HG02623 (cell line): Measurements from ENCODE around the gene GPBP1L1.

ENCODE experiments used
- ATAC-seq: cut with Tn5 transposase; IDR thresholded peaks from one replicate; pipeline ENCODE4 v1.9.1; 2021; ENCODE audit warnings: moderate library complexity; ENCODE audit not compliant: unreplicated experiment

GPBP1L1 gene

DNA sequence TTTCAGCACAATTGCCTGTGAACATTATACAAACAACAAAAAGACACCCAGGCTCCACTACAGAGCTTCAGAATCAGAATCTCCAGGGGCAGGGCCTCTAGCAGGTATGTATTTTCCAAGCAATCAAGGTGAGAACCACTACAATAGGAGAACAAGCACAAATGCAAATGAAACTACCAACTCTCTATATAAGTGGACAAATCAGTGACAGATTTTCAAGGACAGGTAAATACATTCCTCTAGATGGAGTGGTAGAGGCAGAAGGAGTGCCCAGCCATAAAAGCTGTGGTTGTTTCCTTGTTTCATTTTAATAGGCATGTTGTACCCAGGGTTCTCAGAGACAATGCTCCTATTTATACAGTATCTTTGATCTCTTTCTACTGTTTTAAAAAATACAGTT is 42.4 kb downstream of the GPBP1L1 start:
- no peak for ATAC-seq

GRCh38 chr1:45643321-45643720 is 43.0 kb downstream of the GPBP1L1 start:
- no peak for ATAC-seq

DNA sequence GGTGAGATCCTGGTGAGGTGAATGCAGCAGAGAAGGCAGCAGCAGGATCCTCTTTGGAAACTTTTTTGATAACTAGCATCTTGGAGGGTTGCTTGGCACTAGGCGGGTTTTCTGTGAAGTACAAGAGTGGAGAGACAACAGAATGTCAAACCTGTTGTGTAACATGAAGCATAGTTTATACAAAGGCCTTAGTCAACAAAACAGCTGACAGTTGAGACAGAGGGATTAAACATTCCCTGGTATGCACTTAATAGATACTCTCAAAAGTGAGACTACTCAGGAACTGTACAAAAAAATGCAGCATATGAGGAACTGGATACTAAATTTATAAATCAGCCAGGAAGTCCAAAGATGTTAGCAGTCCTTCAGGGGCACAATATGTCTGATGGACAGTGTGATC is 46.0 kb downstream of the GPBP1L1 start:
- no peak for ATAC-seq

GRCh38 chr1:45635211-45635610 is 51.1 kb downstream of the GPBP1L1 start:
- no peak for ATAC-seq

DNA sequence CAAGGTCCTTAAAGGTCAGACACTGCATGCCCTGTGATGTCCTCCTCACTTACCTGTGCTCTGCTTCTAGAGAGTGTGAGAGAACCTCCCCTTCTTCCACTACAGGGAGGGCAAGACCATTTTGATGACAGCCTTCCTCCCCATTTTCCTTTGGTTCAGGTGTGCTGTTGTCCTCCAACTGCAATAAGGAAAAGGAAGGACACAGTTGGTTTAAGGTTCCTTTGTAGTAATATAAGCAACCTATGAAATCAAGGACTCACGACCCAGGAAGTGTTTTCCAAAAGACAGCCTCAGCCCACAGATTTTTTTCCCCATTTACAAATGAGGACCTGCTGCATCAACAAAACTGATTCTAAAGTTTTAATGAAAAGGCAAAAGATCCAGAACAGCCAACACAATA is 55.9 kb downstream of the GPBP1L1 start:
- ATAC-seq, result no peak

GRCh38 chr1:45629035-45629434 is 57.3 kb downstream of the GPBP1L1 start:
- no peak for ATAC-seq

DNA sequence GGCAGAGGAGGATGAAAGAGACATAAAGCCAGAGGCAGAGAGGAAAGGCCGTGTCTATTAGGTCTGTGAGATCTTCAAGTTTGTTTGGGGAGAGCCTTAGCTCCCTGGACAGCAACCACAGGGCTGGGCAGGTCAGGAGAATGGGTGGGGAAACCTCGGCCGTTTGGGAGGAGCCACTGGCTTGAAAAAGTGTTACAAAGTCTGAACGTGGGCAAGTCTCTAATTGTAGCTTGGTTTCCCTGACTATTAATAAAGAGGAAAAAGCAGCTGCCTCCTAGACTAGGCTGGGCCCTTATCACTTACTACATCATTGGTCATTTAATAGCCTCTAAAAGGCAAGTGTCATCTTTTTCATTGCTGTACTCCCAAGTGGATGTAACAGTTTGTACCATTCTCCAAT is 62.4 kb downstream of the GPBP1L1 start, which contains the start of gene CCDC17:
Gene CCDC17, minus strand, starts transcription at position 83 of the 400 bp plus-strand sequence. CDS start 145 bp downstream, outside the sequence.
- no peak for ATAC-seq

- ATAC-seq, result no peak
Observed at GRCh38 chr1:45622524-45623394, 63.6 kb downstream of the GPBP1L1 start.

- no peak for ATAC-seq
Observed at GRCh38 chr1:45621895-45622523, 64.3 kb downstream of the GPBP1L1 start.

- ATAC-seq, result no peak
Observed at GRCh38 chr1:45621501-45621836, 64.9 kb downstream of the GPBP1L1 start.

GRCh38 chr1:45620588-45621500 is 65.5 kb downstream of the GPBP1L1 start:
- no peak for ATAC-seq

DNA sequence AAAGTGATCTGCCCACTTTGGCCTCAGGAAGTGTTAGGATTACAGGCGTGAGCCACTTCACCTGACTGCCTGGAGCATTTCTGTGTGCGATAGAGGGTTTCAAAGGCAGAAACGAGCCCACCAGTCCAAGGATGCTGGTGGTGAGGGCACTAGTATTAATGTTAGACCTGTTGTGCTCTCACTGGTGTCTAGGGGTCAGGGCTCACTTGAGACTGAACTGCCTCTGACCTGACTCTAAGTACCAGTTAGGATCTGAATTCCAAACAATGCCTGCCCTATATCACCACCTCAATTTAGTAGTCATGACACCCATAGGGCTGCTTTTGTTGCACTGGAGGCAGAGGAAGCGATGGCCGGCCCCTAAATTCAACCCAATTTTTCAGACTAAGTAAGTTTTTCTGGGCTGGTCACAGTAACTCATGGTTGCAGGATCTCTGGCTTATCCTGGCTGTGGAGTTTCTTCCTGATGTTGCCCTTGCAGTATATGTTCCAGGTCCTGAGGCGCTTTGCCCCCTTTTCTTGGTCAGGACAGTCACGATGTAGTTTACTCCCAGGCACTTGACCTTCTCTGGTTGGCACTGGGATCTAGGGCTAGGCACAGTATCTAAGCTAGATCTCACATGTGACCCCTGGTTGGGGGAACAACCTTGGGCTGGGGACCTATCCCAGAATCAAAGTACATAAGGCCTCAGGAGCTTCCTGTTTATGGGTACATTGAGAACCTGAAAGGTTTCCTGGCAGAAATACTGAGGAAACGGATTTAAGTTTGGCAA is 67.0 kb downstream of the GPBP1L1 start:
- ATAC-seq, result no peak

DNA sequence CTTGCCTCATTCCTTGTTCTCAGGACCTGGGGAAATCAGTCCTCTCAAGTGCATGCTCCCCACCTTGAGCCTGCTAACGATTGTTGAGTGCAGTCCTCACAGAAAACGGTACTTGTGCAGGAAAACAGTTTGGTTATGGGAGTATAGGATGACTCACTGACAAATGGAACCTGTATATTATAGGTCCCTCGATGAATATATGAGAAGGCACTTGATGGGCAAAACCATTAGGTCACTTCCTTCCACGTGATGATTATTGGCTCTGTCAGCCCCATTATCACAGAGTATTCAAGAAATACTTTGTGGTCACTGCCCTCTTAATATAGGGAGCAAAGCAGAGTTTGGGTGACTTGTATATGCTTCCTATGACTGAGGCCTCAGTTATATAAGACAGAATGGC is 68.7 kb downstream of the GPBP1L1 start:
- ATAC-seq, result no peak

GRCh38 chr1:45615885-45616284 is 70.4 kb downstream of the GPBP1L1 start:
- ATAC-seq, result no peak

DNA sequence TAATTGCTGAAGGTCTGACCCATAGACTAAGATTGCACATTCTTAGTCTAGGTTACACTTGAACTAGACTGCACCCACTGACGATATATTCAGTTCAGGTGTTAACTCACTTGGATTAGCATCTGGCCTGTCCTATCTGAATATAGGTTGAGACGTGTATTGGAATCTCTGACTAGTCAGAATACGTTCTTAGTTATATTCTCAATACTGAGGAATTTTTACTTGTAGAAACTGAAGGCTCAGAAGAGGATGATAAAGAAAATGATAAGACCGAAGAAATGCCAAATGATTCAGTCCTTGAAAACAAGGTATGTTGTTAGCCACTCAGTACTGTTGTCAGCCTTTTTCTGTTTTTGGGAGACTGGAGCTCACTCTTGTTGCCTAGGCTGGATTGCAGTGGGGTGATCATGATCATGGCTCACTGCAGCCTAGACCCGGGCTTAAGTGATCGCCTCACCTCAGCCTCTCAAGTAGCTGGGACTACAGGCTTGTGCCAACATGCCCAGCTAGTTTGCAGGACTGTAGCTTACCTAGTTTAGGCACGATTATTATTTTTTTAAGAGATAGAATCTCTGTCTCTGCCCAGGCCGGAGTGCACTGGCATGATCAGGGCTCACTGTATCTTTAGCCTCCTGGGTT is 73.3 kb downstream of the GPBP1L1 start:
- ATAC-seq, result no peak

DNA sequence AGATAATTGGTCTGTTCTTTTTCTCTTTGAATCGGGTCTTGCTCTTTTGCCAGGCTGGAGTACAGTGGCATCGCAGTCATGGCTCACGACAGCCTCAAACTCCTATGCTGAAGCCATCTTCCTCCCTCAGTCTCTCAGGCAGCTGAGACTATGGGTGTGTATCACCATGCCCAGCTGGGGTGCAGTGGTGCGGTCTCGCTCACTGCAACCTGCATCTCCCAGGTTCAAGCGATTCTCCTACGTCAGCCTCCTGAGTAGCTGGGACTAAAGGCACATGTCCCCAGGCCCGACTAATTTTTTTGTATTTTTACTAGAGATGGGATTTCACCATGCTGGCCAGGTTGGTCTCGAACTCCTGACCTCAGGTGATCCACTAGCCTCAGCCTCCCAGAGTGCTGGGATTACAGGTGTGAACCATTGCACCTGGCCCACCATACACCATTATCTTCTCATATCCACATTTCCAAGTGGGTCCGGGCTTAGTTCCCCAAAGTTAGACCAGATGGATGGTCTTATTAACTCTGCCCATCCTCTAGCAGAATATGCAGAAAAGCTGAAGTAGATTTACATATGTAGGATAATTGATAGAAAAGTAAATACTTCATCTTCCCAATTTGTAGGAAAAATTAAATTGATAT is 75.6 kb downstream of the GPBP1L1 start:
- ATAC-seq, result no peak

DNA sequence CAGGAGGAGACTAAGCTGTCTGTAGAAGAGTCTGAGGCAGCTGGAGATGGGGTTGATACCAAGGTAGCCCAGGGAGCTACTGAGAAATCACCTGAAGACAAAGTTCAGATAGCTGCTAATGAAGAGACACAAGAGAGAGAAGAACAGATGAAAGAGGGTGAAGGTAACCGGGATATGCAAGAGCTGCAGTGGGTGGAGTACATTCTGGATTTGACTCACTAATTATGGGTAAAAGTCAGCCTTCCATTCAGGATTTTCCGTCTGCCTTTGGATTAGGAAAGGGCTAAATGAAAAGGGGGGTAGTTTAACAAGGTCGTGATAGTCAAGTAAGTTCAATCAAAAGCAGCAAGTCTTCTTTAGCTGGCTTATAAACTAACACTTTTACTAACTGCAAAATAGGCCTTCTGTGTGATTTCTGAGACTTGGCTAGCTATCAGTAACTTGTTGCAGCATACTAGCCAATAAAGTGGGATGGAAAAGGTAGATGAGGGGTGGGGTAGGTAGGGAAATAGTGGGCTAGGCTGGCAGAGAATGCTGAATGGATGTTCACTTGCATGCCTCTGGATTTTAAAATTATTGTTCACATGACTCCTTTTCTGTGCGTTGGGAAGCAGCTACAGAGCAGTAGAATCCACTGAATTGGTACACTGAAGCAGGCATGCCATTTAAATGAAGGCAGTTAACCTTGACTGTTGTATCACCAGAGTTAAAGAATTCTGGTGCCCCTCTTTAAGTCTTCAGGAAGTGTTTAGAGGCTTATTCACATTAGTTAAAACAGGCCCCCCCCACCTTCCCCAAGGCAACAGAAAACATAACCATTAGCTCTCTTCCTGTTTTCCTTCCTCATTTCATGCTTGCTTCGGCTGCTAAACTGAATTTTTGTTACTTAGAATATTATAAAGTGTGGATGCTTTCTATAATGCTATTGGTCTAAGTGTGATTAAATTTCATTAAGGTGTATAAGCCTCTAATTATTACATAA is 77.9 kb downstream of the GPBP1L1 start:
- no peak for ATAC-seq

GRCh38 chr1:45607404-45608074 is 78.8 kb downstream of the GPBP1L1 start:
- ATAC-seq, result no peak
